GM12892 (cell line): ENCODE measurements around the gene LCN10.

ENCODE experiments used
- POLR2A ChIP-seq: IDR thresholded peaks from 2 replicates; pipeline ENCODE4 v1.6.1; 2011; ENCODE audit warnings: low read depth, low read length, control low read depth
- POLR2AphosphoS5 ChIP-seq: IDR thresholded peaks from 2 replicates; pipeline ENCODE4 v1.6.1; 2011; ENCODE audit warnings: low read depth, low read length, control low read depth
- TAF1 ChIP-seq: IDR thresholded peaks from 2 replicates; pipeline ENCODE4 v1.6.1; 2011; ENCODE audit warnings: low read depth, mild to moderate bottlenecking, control low read depth, low read length, borderline replicate concordance

DNA sequence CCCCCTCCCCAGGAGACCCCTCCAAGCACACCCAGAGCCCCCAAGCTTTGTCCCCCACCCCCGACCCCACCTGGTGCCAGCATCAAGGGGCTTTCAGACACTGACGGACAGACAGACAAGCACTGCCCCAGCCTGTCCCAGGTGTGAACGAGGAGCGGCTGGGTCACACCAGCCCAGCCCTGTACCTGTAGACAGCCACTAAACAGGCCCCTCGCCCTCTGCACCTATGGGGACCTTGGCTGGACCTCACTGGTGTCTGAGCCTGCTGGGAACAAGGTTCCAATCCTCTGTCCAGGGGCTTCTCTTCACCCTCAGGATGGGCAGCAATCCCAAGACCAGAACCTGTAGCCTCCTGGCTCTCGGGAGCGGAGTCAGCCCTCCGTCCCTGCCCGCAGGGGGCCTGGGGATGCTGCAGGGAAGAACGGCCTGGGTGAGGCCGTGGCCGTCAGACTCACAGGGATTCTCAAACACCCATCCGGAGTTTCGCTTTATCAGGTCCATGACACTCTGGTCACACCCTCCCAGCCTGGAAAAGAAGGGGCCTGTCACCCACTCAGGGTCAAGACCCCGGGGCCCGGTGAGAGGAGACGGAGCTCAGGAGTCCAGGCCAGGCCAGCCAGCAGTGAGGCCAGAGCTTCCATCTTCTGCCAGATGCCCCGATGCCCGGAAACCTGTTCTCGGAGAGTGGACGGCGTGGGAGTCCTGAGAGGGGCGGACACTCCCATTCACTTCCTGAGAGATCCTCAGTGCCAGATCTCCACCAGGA lies 2.8 kb upstream of the LCN10 start:
- TF ChIP-seq POLR2AphosphoS5 (no peak), POLR2A (no peak), TAF1 (no peak)
